IPS-18a (cell line): ENCODE results near the gene UNC5C.
"Not testable (repeated sequence)": the region's sequence is repeated elsewhere in the genome, so short reads cannot be mapped to it uniquely, and the experiment has no call there.

Experiments used
- H3K27ac ChIP-seq: one replicate; pipeline ENCODE4 v1.5.1; 2013; ENCODE audit warnings: low read length
- H3K27me3 ChIP-seq: one replicate; pipeline ENCODE4 v1.6.1; 2013; ENCODE audit warnings: mild to moderate bottlenecking, low read length; ENCODE audit not compliant: control insufficient read depth, insufficient read depth
- H3K36me3 ChIP-seq: one replicate; pipeline ENCODE4 v1.6.1; 2013; ENCODE audit warnings: low read depth, low read length; ENCODE audit not compliant: control insufficient read depth
- H3K4me1 ChIP-seq: one replicate; pipeline ENCODE4 v1.6.1; 2013; ENCODE audit warnings: low read depth, low read length; ENCODE audit not compliant: control insufficient read depth
- H3K4me3 ChIP-seq: one replicate; pipeline ENCODE4 v1.5.1; 2013; ENCODE audit warnings: low read length
- H3K9ac ChIP-seq: one replicate; pipeline ENCODE4 v1.6.1; 2013; ENCODE audit warnings: mild to moderate bottlenecking, low read length, moderate library complexity
- H3K9me3 ChIP-seq: one replicate; pipeline ENCODE4 v1.6.1; 2013; ENCODE audit warnings: low read depth, low read length; ENCODE audit not compliant: control insufficient read depth

Gene UNC5C

DNA sequence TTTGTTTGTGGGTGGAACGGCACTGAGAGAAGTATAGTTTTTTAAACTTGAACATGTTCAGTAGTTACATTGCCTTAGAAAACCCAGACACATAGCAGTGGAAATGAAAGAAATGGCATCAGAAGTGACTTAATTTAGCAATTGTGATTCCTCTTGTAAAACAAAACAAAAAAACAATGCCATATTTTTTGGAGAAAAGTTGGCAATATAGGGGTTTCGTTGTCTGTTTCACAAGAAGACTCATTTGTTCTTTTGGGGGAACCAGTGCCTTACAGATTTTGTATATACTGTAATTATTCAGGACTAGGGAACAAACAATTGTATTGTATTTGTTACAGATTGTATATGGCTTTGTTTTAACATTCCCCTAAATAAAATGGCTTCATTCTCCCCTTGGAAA, 390.7 kb downstream of the UNC5C start:
- Histone ChIP-seq H3K27ac (no peak overlapping the region), H3K4me3 (no peak overlapping the region), H3K27me3 (no peaks in the 10 kb centered on the region), H3K9me3 (no peaks in the 10 kb centered on the region), H3K9ac (no peak overlapping the region), H3K36me3 (no peaks in the 10 kb centered on the region), H3K4me1 (peaks cover 9% of the 10 kb centered on the region)

DNA sequence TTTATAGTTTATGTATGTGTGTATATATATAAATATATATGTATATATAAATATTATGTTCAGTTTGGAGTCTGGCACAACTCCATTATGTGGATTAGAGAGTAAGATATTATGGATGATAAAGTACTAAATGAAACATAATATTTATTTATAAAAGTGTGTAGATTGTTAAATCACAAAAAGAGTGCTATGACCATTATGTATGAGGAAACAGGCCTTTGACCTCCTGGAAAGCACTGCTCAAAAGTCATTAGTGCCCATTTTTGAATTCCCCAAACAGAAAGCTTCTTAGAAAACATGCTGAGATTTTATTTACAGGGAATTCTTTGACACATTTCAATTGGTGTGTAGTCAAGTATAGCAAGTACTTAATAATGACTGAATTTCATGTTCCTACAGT, 391.2 kb downstream of the UNC5C start:
- no peaks in the 10 kb centered on the region for H3K9me3 ChIP-seq
- no peaks in the 10 kb centered on the region for H3K36me3 ChIP-seq
- H3K4me1 ChIP-seq = peaks cover 9% of the 10 kb centered on the region
- no peak overlapping the region for H3K27ac ChIP-seq
- no peak overlapping the region for H3K4me3 ChIP-seq
- H3K9ac ChIP-seq = no peak overlapping the region
- no peaks in the 10 kb centered on the region for H3K27me3 ChIP-seq

DNA sequence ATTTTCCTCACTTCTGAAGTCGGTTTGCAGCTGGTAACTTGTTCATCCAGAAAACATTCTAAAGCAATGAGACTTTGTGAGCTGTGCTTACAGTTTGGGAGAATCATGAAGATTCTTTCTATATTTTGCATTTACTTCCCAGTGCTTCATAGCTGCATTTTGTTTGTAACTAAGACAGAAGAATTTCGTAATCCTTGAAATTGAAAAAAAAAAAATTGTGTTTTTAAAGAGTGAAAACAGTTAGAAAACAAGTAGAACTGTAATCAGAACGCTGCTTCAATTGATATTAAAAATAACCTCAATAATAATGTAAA, 392.4 kb downstream of the UNC5C start:
- no peak overlapping the region for H3K4me3 ChIP-seq
- no peaks in the 10 kb centered on the region for H3K36me3 ChIP-seq
- no peak overlapping the region for H3K27ac ChIP-seq
- H3K9me3 ChIP-seq = no peaks in the 10 kb centered on the region
- H3K9ac ChIP-seq = no peak overlapping the region
- peaks cover 9% of the 10 kb centered on the region for H3K4me1 ChIP-seq
- no peaks in the 10 kb centered on the region for H3K27me3 ChIP-seq

DNA sequence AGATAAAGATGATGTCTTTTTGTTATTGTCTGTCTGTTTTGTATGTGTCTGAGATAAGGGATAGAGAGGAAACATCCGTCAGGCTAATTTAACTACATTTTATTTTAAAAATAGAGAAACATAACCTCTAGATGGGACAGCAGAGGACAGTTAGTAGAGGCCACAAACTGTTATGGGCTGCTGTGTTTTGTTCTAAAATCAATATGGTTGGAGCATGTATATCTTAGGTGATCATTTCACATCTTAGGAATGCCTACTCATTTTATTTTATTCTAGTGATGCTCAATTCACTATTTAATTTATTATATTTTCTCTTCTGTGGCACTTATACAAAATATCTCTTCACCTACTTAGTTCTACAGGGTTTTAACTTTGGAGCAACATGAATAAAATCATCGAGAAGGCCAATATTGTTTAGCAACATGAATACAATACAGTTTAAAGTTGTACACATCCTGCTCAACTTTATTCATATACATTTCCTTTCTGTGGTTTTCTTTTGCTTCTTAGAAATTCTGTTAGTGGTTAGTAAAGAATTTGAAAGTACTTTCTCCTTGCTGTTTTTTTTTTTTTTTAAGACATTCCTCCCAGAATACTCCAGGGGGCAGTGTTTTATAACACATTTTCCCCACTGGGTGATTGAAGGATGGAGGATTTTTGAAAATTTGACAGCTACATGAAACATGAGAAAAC, 392.9 kb downstream of the UNC5C start:
- H3K27me3 ChIP-seq = no peaks in the 10 kb centered on the region
- H3K9ac ChIP-seq = no peak overlapping the region
- H3K27ac ChIP-seq = no peak overlapping the region
- H3K4me1 ChIP-seq = peaks cover 9% of the 10 kb centered on the region
- no peaks in the 10 kb centered on the region for H3K36me3 ChIP-seq
- no peak overlapping the region for H3K4me3 ChIP-seq
- H3K9me3 ChIP-seq = no peaks in the 10 kb centered on the region

DNA sequence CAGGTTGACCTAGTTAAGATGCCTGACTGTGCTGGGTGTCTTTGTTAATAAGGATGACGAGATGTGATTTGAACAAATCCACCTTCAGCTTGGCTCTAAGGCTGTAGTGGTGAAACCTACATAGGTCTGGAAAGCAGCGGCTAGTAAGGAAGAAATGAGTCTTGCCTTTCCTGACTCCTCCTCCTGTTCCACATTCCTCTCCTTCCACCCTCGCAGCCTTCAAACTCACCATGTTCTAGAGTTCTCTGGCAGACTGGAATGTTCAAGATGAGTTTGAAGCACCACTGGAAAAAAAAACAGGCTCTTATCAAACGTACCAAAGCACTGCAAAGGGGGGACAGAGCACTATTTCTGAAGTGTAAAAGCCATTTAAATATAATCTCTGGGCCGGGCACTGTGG, 395.6 kb downstream of the UNC5C start:
- H3K4me3 ChIP-seq = no peak overlapping the region
- no peaks in the 10 kb centered on the region for H3K4me1 ChIP-seq
- no peaks in the 10 kb centered on the region for H3K27me3 ChIP-seq
- H3K9ac ChIP-seq = no peak overlapping the region
- no peaks in the 10 kb centered on the region for H3K36me3 ChIP-seq
- no peak overlapping the region for H3K27ac ChIP-seq
- H3K9me3 ChIP-seq = no peaks in the 10 kb centered on the region

DNA sequence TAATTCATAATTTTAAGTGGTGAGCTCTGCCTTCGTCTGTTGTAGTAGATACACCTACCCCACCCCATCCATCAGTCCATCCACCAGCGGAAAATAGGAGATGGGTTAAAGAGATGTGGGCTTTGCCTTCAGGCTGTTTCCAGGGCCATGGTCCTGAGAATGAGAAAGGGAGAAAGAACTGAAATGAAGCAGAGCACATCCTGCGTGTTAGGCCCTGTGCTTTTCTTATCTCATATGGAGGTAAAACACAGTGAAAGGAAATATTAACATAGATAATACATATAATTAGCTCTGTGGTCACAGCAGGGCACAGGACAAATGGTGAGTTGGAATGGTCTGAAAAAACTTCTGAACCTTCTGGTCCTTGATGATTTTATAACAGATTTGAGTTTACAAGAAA, 397.5 kb downstream of the UNC5C start:
- no peak overlapping the region for H3K4me3 ChIP-seq
- H3K27ac ChIP-seq = no peak overlapping the region
- no peaks in the 10 kb centered on the region for H3K9me3 ChIP-seq
- H3K4me1 ChIP-seq = peaks cover 5% of the 10 kb centered on the region
- no peaks in the 10 kb centered on the region for H3K27me3 ChIP-seq
- H3K9ac ChIP-seq = no peak overlapping the region
- H3K36me3 ChIP-seq = no peaks in the 10 kb centered on the region

DNA sequence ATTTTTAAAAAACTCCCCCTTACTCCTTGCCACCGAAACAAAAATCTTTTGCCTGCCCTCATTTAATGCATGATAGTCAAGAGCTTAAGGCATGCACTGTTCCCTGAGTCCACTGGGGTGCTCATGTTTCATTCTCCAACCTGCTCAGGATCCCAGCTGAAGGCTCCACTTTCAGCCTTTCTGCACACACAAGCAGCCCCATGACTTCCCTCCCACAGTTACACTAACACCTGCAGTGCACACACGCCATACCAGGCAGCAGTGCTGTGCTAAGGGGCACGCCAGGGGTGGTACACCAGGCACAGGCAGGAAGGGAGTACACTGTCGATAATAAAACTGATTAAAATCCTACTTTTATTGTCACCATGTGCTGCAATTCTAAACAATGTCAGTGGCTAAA, 405.8 kb downstream of the UNC5C start:
- Histone ChIP-seq H3K27me3 (no peaks in the 10 kb centered on the region), H3K27ac (no peak overlapping the region), H3K4me1 (peaks cover 5% of the 10 kb centered on the region), H3K4me3 (no peak overlapping the region), H3K9ac (no peak overlapping the region), H3K9me3 (peaks cover 9% of the 10 kb centered on the region), H3K36me3 (no peaks in the 10 kb centered on the region)

DNA sequence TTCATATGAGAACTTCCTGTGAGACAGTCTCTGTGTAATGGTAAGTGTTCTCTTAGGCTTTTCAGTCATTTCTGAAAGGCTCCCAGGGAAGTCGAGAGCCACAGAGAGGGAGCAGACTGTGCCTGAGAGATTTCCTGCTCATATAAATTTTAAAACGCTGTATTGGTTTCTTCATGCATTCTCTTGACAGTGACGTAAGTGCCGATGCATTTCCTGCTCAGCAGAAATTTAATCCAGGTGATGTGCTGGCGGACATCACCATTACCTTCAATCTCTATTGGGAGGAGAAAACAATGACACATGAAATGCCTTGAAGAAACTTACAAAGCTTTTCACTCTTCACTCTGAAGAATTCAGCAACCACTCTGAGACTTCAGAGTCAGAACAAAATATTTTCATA, 407.4 kb downstream of the UNC5C start:
- H3K4me3 ChIP-seq = no peak overlapping the region
- no peaks in the 10 kb centered on the region for H3K27me3 ChIP-seq

DNA sequence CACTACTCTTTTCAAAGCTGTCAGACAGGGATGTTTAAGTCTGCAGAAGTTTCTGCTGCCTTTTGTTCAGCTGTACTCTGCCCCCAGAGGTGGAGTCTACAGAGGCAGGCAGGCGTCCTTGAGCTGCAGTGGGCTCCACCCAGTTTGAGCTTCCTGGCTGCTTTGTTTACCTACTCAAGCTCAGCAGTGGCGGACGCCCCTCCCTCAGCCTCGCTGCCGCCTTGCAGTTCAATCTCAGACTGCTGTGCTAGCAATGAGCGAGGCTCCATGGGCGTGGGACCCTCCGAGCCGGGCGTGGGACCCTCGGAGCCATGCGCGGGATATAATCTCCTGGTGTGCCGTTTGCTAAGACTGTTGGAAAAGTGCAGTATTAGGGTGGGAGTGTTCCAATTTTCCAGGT, 409.3 kb downstream of the UNC5C start:
- H3K27ac ChIP-seq, H3K9ac ChIP-seq, H3K4me3 ChIP-seq, H3K4me1 ChIP-seq, H3K36me3 ChIP-seq, H3K9me3 ChIP-seq, H3K27me3 ChIP-seq: not testable (repeated sequence)

More for the DNA sequence above, 407.4 kb downstream of the UNC5C start:
- Histone ChIP-seq H3K4me1 (no peaks in the 10 kb centered on the region), H3K27ac (no peak overlapping the region), H3K9me3 (peaks cover 9% of the 10 kb centered on the region), H3K36me3 (no peaks in the 10 kb centered on the region), H3K9ac (no peak overlapping the region)

DNA sequence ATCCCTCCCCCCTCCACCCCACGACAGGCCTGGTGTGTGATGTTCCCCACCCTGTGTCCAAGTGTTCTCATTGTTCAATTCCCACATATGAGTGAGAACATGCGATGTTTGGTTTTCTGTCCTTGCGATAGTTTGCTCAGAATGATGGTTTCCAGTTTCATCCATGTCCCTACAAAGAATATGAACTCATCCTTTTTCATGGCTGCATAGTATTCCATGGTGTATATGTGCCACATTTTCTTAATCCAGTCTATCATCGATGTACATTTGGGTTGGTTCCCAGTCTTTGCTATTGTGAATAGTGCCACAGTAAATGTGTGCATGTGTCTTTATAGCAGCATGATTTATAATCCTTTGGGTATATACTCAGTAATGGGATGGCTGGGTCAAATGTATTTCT, 414.8 kb downstream of the UNC5C start:
- H3K4me1 ChIP-seq, H3K27me3 ChIP-seq, H3K4me3 ChIP-seq, H3K9me3 ChIP-seq, H3K9ac ChIP-seq, H3K36me3 ChIP-seq, H3K27ac ChIP-seq: not testable (repeated sequence)

DNA sequence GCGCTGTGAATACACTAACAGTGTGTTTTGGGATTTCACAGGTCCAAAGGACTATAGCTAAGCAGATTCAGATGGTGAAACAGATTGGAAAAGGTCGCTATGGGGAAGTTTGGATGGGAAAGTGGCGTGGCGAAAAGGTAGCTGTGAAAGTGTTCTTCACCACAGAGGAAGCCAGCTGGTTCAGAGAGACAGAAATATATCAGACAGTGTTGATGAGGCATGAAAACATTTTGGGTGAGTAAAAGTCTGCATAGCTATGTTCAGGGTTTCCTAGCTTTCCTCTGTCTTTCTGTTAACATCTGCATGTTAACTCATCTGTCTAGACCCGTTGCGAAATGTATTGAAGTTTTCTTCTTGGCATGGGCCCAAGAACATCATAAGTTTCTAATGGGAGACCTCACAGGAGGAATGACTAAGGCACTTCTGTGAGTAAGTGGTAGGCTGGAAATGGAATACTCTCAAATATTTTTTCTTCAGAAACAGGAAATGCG, 418.9 kb downstream of the UNC5C start:
- Histone ChIP-seq H3K4me1 (no peaks in the 10 kb centered on the region), H3K4me3 (no peak overlapping the region), H3K36me3 (no peaks in the 10 kb centered on the region), H3K27me3 (no peaks in the 10 kb centered on the region), H3K27ac (no peak overlapping the region), H3K9ac (no peak overlapping the region), H3K9me3 (no peaks in the 10 kb centered on the region)

DNA sequence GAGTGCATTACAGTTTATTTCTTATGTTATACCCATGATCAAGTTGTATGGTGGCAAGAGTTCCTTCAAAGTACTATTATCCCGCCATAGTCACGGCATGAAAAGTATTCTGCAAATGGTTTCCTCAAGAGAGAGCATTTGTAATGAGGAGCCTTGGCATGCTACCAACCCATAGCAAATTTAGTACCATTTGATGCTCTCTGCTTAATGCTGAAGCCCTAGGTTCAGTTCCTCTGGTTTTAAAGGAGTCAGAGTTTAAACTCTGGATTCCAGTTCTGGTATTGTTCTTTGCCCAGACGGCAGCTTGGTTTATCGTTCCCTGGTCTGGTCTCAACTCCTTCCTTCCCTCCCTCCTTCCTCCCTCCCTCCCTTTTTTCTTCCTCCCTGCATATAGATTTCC, 419.7 kb downstream of the UNC5C start:
- no peaks in the 10 kb centered on the region for H3K27me3 ChIP-seq
- no peaks in the 10 kb centered on the region for H3K4me1 ChIP-seq
- no peak overlapping the region for H3K4me3 ChIP-seq
- H3K36me3 ChIP-seq = no peaks in the 10 kb centered on the region
- H3K9me3 ChIP-seq = no peaks in the 10 kb centered on the region
- no peak overlapping the region for H3K9ac ChIP-seq
- no peak overlapping the region for H3K27ac ChIP-seq
